GM21381 (cell line): Measurements from ENCODE around the gene PARP11.
"Not testable (repeated sequence)": the region's sequence is repeated elsewhere in the genome, so short reads cannot be mapped to it uniquely, and the experiment has no call there.

Experiments
- ATAC-seq: cut with Tn5 transposase; IDR thresholded peaks from one replicate; pipeline ENCODE4 v1.9.1; 2021; ENCODE audit warnings: mild to moderate bottlenecking, moderate library complexity; ENCODE audit not compliant: unreplicated experiment

PARP11 gene

GRCh38 chr12:3884671-3885070, 11.5 kb upstream of the PARP11 start:
- no peak for ATAC-seq

- ATAC-seq, result no peak
Observed at GRCh38 chr12:3882896-3883564, 9.8 kb upstream of the PARP11 start.

GRCh38 chr12:3882406-3882805, 9.2 kb upstream of the PARP11 start:
- ATAC-seq, result no peak

GRCh38 chr12:3881281-3881950, 8.2 kb upstream of the PARP11 start:
- ATAC-seq, result no peak

GRCh38 chr12:3879846-3880245, 6.6 kb upstream of the PARP11 start:
- ATAC-seq, result no peak

GRCh38 chr12:3871356-3871755, 1.8 kb downstream of the PARP11 start:
- ATAC-seq, result no peak

GRCh38 chr12:3869865-3870264, 3.3 kb downstream of the PARP11 start:
- no peak for ATAC-seq

GRCh38 chr12:3869433-3869832, 3.8 kb downstream of the PARP11 start:
- ATAC-seq, result no peak

GRCh38 chr12:3863756-3864155, 9.4 kb downstream of the PARP11 start:
- ATAC-seq, result no peak

- ATAC-seq, result no peak
Observed at GRCh38 chr12:3842517-3842916, 30.7 kb downstream of the PARP11 start.

GRCh38 chr12:3841783-3842182, 31.4 kb downstream of the PARP11 start:
- no peak for ATAC-seq

GRCh38 chr12:3840833-3841232, 32.4 kb downstream of the PARP11 start:
- not testable (repeated sequence) for ATAC-seq

GRCh38 chr12:3839745-3840144, 33.5 kb downstream of the PARP11 start:
- ATAC-seq, result not testable (repeated sequence)

GRCh38 chr12:3838701-3839548, 34.3 kb downstream of the PARP11 start:
- ATAC-seq, result not testable (repeated sequence)

- no peak for ATAC-seq
Observed at GRCh38 chr12:3838076-3838475, 35.1 kb downstream of the PARP11 start.

GRCh38 chr12:3837049-3837448, 36.1 kb downstream of the PARP11 start:
- no peak for ATAC-seq

GRCh38 chr12:3836641-3837040, 36.6 kb downstream of the PARP11 start:
- ATAC-seq, result no peak

GRCh38 chr12:3835914-3836313, 37.3 kb downstream of the PARP11 start:
- ATAC-seq, result no peak

- no peak for ATAC-seq
Observed at GRCh38 chr12:3834774-3835173, 38.4 kb downstream of the PARP11 start.

GRCh38 chr12:3833670-3834310, 39.4 kb downstream of the PARP11 start:
- no peak for ATAC-seq

- no peak for ATAC-seq
Observed at GRCh38 chr12:3832738-3833137, 40.5 kb downstream of the PARP11 start.
